Renal cortical epithelial cell (primary cell): ENCODE results near the gene CNTNAP2. TPM values are rescaled to one million over a fixed set of nuclear protein-coding genes. Genes with fewer than 3 reads are reported as not detected.

Experiments used
- DNase-seq: peaks from one replicate; pipeline ENCODE4 v3.0.0-alpha.2; 2011; ENCODE audit warnings: low read depth
- total RNA-seq: library from RNA; depleted of rRNA; stranded (reverse); fragments of >200 nt; gene quantifications from 2 replicates; pipeline ENCODE4 v1.2.3, GENCODE V29; 2014

The CNTNAP2 gene
- total RNA-seq, 1 donor from 2014 or later, result 0.25 TPM

DNA sequence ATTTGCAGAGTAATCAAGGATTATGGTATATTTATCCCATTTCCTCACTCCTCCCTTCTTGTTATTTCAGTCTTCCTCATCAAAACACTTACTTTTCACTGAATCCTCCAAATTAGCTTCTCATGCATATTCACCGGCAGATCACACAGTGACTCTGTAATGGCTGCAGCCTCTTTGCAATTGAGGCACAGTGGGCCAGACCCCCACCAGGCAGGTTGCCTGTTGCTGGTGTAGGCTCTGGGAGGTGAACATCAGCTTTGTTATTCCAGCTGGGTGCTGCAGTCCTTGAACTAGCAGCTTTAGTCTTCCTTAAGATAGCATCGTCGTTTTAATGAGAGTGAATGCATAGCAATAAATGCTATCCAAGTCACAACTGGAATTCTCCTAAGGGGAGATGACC is 449.3 kb downstream of the CNTNAP2 start:
- no peak for DNase-seq

GRCh38 chr7:146575903-146576302 is 459.3 kb downstream of the CNTNAP2 start:
- DNase-seq, result no peak

DNA sequence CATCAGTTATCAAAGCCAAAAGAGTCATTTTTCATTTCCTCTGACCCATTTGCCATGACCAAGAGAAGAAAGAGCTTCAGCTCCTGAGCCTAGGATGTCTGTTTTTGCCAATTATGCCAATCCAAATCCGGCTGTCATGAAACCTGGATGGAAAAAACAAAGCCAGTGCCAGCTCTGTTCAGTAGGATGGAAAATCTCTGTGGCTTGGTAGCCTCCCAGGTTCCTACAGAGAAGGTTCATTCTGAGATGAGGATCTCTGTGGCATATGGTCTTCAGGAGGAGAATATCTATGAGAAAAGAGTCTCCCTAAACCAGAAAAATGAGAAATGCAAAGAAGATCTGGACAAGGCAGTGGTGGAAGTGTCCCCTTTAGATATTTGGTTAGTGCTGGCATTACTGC is 475.4 kb downstream of the CNTNAP2 start:
- no peak for DNase-seq

GRCh38 chr7:146606628-146607027 is 490.0 kb downstream of the CNTNAP2 start:
- no peak for DNase-seq

GRCh38 chr7:146619641-146620040 is 503.0 kb downstream of the CNTNAP2 start:
- DNase-seq, result no peak

GRCh38 chr7:146626912-146627311 is 510.3 kb downstream of the CNTNAP2 start:
- DNase-seq, result no peak

DNA sequence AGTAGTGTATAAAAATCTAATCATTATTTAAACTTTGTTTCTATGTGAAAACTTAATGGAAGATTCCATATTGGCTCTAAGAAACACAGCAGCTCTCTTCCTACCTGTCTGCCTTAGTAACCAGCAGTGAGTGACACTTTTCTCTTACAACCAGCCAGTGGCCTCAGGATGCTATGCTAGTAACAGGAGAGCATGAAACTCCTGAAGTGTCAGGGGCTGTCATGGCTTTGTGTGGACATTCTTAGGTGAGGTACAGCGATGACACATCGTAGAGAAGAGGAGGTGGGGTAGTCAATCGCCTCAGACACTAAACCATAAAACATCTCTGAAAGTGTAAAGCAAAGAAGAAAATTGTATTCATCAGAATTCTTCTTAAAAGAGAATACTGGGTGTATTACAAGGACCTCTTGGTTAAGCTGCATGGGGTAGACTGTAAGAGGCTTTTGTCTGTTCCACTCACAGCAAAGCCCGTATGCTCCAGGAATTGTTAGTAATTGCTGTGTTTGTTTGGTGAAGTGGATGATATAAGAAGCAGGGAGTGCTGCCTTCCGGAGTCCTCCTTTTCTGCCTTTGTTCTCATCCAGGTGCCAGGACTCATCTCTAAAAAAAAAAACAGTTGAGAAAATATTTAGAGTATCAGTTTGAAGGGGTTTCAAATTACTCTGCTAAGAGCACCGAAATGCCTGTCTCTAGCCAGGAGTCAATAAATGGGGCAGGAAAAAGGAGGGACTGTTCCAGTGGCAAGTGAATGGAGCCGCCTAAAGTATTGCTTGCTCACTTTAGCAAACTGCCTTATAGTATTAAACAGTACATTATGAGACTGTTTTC is 518.8 kb downstream of the CNTNAP2 start:
- DNase-seq, result no peak

DNA sequence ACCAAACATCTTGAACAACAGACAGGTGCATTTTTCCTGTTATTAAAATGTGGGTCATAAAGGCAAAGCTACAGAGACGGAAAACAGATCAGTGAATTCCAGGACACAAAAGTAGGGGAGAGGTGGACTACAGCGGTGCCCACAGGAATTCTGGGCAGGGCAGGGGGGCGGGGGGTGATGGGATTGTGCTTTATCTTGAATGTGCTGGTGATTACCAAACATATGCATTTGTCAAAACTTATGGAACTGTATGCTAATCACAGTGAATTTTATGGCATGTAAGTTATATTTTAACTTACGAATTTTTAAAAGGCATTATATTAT is 519.4 kb downstream of the CNTNAP2 start:
- DNase-seq, result no peak

DNA sequence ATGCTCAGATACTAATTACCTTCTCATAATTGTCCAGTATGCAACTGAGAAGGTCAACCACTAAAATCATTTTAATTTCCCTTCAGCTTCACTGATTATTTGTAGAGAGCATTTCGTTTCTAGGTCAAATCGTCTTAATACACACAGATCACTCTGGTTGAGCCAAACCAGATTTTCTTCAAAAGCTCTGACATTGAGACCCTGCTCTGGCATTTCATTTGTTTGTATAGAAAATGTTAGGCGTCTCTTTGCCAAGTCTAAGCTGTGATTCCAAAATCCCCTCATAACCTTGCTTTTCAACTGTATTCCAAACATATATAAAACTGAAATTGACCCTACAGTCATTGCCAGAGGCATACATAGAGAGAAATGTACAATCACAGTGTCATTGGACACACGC is 520.0 kb downstream of the CNTNAP2 start:
- no peak for DNase-seq

- no peak for DNase-seq
Observed at GRCh38 chr7:146639291-146639690, 522.7 kb downstream of the CNTNAP2 start.

- DNase-seq, result no peak
Observed at GRCh38 chr7:146641491-146641890, 524.9 kb downstream of the CNTNAP2 start.

DNA sequence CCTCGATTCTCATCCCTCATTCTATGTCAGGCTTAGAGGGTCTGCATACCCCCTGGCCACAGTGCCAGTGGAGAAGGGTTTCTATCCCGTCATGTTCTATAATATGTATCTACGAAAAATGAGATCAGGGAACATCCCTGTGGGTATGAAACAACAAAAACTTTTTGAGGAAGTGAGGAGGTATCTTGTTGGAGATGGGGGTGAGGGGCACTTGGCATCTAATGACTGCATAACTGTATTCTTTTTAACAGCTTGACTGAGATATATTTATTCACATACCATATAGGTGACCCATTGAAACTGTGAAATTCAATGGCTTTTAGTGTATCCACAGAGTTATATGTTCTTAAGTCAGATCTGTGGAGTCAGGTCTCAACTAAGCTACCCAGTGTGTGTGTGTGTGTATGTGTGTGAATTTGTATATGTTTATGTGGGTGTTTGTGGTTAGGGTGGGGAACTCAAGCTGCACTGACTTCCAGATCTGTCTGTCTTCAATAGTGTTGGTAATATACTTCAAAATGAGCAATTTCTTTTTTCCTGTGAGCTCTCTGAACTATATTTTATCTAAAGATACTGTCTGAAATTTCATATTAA is 528.9 kb downstream of the CNTNAP2 start:
- no peak for DNase-seq

- DNase-seq, result no peak
Observed at GRCh38 chr7:146647445-146647844, 530.8 kb downstream of the CNTNAP2 start.

DNA sequence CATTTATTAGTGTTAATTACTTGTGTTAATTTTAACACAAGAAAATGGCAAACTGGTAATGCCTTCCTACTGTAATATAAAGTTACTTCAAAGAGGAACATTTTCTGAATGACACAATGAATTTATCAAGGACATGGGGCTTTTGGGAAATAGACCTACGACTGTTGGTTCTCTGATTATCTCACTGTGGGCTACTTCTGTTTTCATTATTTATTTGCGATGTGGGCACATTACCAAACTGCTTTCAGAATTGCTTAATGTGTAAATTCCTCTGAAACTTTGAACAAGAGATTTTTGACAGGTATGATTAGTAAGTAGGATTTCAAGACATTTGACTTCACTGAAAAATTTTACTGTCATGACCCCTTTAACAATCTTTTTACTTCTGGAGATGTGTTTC is 535.6 kb downstream of the CNTNAP2 start:
- no peak for DNase-seq

DNA sequence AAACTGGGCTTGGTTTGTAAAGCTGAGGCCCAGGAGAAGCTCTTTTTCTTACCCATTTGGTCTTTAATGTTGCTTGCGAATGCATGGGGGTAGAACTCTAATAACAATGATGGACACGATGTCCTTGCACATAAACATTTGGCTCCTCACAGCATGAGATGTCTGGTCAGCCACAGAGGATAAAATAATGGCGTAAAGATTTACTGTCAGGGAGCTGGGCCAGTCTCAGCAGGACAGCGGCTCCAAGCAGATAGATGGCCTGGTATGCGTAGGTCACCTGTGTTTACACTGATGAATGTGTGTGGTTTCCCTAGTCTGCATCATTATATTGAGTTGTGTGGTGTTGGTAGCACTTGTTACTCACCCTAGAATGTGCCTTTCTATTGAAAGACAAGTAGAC is 537.4 kb downstream of the CNTNAP2 start:
- no peak for DNase-seq

DNA sequence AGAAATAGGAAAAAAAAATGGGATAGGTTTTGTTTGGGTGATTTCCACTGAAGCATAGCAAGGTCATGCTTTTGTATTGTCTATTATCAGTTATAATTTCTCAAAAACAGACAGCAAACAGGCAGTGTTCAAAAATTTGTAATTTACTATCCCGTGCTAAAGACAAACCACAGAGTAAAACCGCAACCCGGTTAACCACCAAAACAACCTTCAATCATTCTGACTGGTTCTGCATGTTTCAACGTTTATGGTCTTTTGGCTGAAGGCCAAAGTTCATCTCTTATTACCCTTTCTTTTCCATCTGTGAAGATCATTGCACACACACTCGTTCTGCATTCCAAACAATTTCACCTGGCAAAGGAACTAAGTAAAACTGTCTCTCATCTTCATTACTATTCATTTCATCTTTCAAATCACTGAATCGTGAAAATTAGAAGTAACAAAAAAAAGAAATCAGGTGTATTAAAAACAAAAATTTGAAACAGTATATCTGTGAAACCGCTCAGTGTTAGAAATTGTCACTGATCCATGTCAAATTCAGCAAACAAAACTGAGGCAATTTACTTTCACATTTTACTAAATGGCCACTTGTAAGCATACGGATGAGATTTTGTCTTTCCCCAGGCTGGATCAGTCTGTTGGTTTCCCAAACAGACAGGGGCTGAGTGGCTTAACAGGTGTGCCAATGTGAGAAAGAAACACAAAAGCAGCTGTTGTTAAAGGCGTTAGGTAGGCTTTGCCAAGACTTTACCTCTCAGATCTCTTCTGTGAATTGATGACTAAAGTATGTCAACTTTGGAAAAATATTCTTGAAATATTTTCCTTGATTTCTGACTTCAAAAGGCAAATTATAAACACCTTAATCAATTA is 539.6 kb downstream of the CNTNAP2 start:
- DNase-seq, result peak; percentile 0

DNA sequence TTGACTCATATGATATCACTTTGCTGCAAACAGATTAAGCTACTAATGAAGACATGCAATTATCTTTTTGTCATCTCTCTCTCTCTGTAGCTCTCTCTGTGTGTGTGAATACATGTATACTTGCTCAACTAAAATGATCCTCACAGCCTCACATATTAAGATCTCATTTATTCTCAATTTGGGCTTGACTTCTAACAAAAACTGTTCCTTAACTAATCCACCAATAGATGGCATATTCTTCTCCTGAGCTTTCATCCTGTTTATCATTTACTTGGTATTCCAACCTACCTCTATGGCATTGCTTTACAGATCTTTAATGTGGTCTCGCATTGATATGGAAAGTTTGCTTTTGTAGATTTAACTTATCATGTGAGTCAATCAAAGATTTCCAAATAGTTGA is 540.4 kb downstream of the CNTNAP2 start:
- no peak for DNase-seq

- DNase-seq, result no peak
Observed at GRCh38 chr7:146658604-146659003, 542.0 kb downstream of the CNTNAP2 start.

DNA sequence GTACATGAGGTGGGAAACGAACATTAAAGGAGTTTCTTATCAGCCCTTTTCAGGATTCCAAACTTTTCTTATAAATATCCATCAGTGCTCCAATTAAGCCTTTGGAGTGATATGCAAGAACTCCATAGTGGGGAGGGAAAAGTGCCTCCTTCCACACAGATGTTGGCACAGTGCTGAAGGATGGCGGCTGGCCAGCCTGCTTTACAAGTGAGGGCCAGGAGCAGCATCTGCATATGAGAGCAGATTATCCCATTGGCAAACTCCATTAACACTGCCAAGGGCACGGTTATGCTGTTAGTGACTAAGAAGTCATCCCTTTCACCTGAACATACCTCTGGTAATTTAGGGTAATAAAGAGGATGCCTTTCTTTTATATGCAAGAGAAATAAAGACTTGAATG is 543.1 kb downstream of the CNTNAP2 start:
- no peak for DNase-seq

GRCh38 chr7:146660839-146661238 is 544.2 kb downstream of the CNTNAP2 start:
- no peak for DNase-seq

GRCh38 chr7:146661435-146661834 is 544.8 kb downstream of the CNTNAP2 start:
- no peak for DNase-seq

DNA sequence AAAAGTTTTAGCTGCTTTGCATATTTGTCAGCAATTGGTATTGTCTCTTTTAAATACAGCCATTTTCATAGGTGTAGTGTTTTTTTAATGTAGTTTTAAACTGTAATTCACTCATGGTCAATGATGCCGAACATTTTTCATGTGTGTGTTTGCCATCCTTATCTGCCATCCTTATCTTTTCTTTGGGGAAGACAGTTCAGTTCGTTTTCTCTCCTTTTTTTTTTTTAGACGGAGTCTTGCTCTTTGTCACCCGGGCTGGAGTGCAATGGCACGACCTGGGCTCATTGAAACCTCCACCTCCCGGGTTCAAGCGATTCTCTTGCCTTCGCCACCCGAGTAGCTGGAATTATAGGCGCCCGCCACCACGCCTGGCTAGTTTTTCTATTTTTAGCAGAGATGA is 545.3 kb downstream of the CNTNAP2 start:
- no peak for DNase-seq

DNA sequence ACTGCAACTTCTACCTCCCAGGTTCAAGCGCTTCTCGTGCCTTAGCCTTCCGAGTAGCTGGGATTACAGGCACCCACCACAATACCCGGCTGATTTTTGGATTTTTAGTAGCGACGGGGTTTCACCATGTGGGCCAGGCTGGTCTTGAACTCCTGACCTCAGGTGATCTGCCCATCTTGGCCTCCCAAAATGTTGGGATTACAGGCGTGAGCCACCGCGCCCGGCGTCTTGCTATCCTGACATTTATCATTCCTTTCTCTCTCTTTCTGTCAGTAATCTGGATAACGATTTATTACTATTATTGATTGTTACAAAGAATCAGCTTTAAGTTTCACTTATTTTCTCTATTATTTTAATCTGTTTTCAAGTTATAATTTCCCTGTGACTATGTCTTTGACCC is 548.4 kb downstream of the CNTNAP2 start:
- no peak for DNase-seq
